ENCODE measurements around the gene ZNF804B.

The ZNF804B gene

GRCh38 chr7:88759230-88760135, at the start of gene ZNF804B:
Gene ZNF804B, plus strand, starts transcription at chr7:88759700. Its CDS starts 277 bp downstream, at chr7:88759977.
- no peak for DNase-seq (ENCODE audit: low read depth)

GRCh38 chr7:88735920-88736319, 23.6 kb upstream of the ZNF804B start:
- no peak for DNase-seq (ENCODE audit: low read depth)

- DNase-seq (ENCODE audit: low read depth) = no peak
Measured at GRCh38 chr7:88737632-88738031, 21.9 kb upstream of the ZNF804B start.

GRCh38 chr7:88746126-88746525, 13.4 kb upstream of the ZNF804B start:
- no peak for DNase-seq (ENCODE audit: low read depth)

GRCh38 chr7:88756802-88757201, 2.7 kb upstream of the ZNF804B start:
- DNase-seq (ENCODE audit: low read depth) = no peak

GRCh38 chr7:88757371-88757770, 2.1 kb upstream of the ZNF804B start:
- DNase-seq (ENCODE audit: low read depth) = no peak

- no peak for DNase-seq (ENCODE audit: low read depth)
Measured at GRCh38 chr7:88758381-88759229, 895 bp upstream of the ZNF804B start.

GRCh38 chr7:88760136-88760515, 626 bp downstream of the ZNF804B start:
- DNase-seq (ENCODE audit: low read depth) = no peak

- no peak for DNase-seq (ENCODE audit: low read depth)
Measured at GRCh38 chr7:88761779-88762178, 2.3 kb downstream of the ZNF804B start.

- DNase-seq (ENCODE audit: low read depth) = no peak
Measured at GRCh38 chr7:88771417-88771816, 11.9 kb downstream of the ZNF804B start.

- DNase-seq (ENCODE audit: low read depth) = no peak
Measured at GRCh38 chr7:88772776-88773175, 13.3 kb downstream of the ZNF804B start.

- no peak for DNase-seq (ENCODE audit: low read depth)
Measured at GRCh38 chr7:88775838-88776237, 16.3 kb downstream of the ZNF804B start.

GRCh38 chr7:88787777-88788176, 28.3 kb downstream of the ZNF804B start:
- DNase-seq (ENCODE audit: low read depth) = no peak

GRCh38 chr7:88789480-88790064, 30.1 kb downstream of the ZNF804B start:
- no peak for DNase-seq (ENCODE audit: low read depth)

GRCh38 chr7:88791891-88792290, 32.4 kb downstream of the ZNF804B start:
- DNase-seq (ENCODE audit: low read depth) = no peak

GRCh38 chr7:88792361-88792760, 32.9 kb downstream of the ZNF804B start:
- no peak for DNase-seq (ENCODE audit: low read depth)

- DNase-seq (ENCODE audit: low read depth) = no peak
Measured at GRCh38 chr7:88795553-88795952, 36.1 kb downstream of the ZNF804B start, which contains the start of gene TEX47. Gene TEX47, minus strand, starts transcription at chr7:88795737. Its CDS starts 795 bp downstream, at chr7:88794942.

- no peak for DNase-seq (ENCODE audit: low read depth)
Measured at GRCh38 chr7:88801046-88801445, 41.5 kb downstream of the ZNF804B start.

GRCh38 chr7:88806280-88807037, 47.0 kb downstream of the ZNF804B start:
- no peak for DNase-seq (ENCODE audit: low read depth)

GRCh38 chr7:88818552-88818951, 59.1 kb downstream of the ZNF804B start:
- DNase-seq (ENCODE audit: low read depth) = no peak

- DNase-seq (ENCODE audit: low read depth) = no peak
Measured at GRCh38 chr7:88826222-88826621, 66.7 kb downstream of the ZNF804B start.

Data from non-pigmented ciliary epithelial cell (primary cell).